Lung (tissue), 12 donors: ENCODE results near the gene USH2A. TPM values are rescaled to one million over a fixed set of nuclear protein-coding genes. Genes with fewer than 3 reads are reported as not detected.

ENCODE experiments used
- ATAC-seq: fragments of 200-7000 bp; cut with Tn5 transposase; one replicate; pipeline ENCODE4 v1.9.1; 2020; ENCODE audit warnings: moderate number of reproducible peaks; ENCODE audit not compliant: insufficient read depth, low FRiP score
- DNase-seq, 3 donors: peaks; one replicate each; pipeline ENCODE4 v3.0.0-alpha.2; 2013 to 2017
- H3K27ac ChIP-seq, 2 donors: one replicate each; pipeline ENCODE4 v1.5.1; 2013; ENCODE audit warnings: mild to moderate bottlenecking in 2 of 2, moderate library complexity in 2 of 2, control low read depth in 1 of 2, inconsistent platforms in 1 of 2, low read depth in 1 of 2, low read length in 1 of 2
- H3K27me3 ChIP-seq, 3 donors: one replicate each; pipeline ENCODE4 v1.5.1; 2013; ENCODE audit warnings: low read length in 2 of 3; ENCODE audit not compliant: control insufficient read depth in 3 of 3, insufficient read depth in 3 of 3
- H3K36me3 ChIP-seq, 4 donors: one replicate each; pipeline ENCODE4 v1.5.1; 2013; ENCODE audit warnings: low read length in 4 of 4, mild to moderate bottlenecking in 1 of 4, moderate library complexity in 1 of 4; ENCODE audit not compliant: control insufficient read depth in 4 of 4, insufficient read depth in 4 of 4
- H3K4me1 ChIP-seq, 5 donors: one replicate each; pipeline ENCODE4 v1.5.1; 2013; ENCODE audit warnings: low read length in 5 of 5, mild to moderate bottlenecking in 2 of 5, moderate library complexity in 1 of 5; ENCODE audit not compliant: control insufficient read depth in 5 of 5, insufficient read depth in 5 of 5
- H3K4me3 ChIP-seq: one replicate; pipeline ENCODE4 v1.5.1; 2013; ENCODE audit warnings: mild to moderate bottlenecking, control low read depth, moderate library complexity
- H3K9ac ChIP-seq, 2 donors: one replicate each; pipeline ENCODE4 v1.5.1; 2013; ENCODE audit warnings: low read length in 2 of 2, control low read depth in 1 of 2; ENCODE audit not compliant: insufficient read depth in 1 of 2
- H3K9me3 ChIP-seq, 4 donors: one replicate each; pipeline ENCODE4 v1.5.1; 2013; ENCODE audit warnings: low read length in 3 of 4, mild to moderate bottlenecking in 1 of 4, moderate library complexity in 1 of 4; ENCODE audit not compliant: control insufficient read depth in 4 of 4, insufficient read depth in 3 of 4
- CTCF ChIP-seq: IDR thresholded peaks from 2 replicates; pipeline ENCODE4 v1.5.1; 2012; ENCODE audit warnings: mild to moderate bottlenecking; ENCODE audit errors: control extremely low read depth, extremely low read depth
- WGBS, 2 donors: extraction: QIAGEN DNeasy Blood & Tissue Kit; methylation state at CpG; one replicate each; pipeline ENCODE4 v1.1.7; 2013; 5-methylcytosine and 5-hydroxymethylcytosine counted together
- polyA plus RNA-seq, 2 donors: library from polyadenylated mRNA; stranded (reverse); fragments of 200-250 nt; gene quantifications; one replicate each; pipeline ENCODE4 v1.2.1, GENCODE V29; 2013
- total RNA-seq, 2 donors: library from RNA; depleted of rRNA in 1 of 2; stranded (reverse); fragments of >200 nt in 1 of 2; gene quantifications; one replicate each; pipeline ENCODE4 v1.2.1, GENCODE V29; 2014 to 2021
- donor health status: control.
- donor health status: control.
- donor health status: Bipolar disorder and iron deficiency.
- donor health status: healthy.
- donor health status: DM: yes; HTN: yes; CAD: no.

The USH2A gene
- total and polyA plus RNA-seq, 4 donors, result under 0.01 to 0.11 TPM; not detected in 2

GRCh38 chr1:216270086-216270773 lies 153.0 kb downstream of the USH2A start:
- no peak overlapping the region for H3K27ac ChIP-seq
- no peaks in the 10 kb centered on the region for H3K4me1 ChIP-seq
- H3K4me3 ChIP-seq, result no peak overlapping the region
- H3K9me3 ChIP-seq, result no peaks in the 10 kb centered on the region
- H3K36me3 ChIP-seq, result no peaks in the 10 kb centered on the region
- 55 to 63% methylated on average over 2 of the region's 2 CpGs for WGBS, 2 donors
- no peak for ATAC-seq
- no peaks in the 10 kb centered on the region for H3K27me3 ChIP-seq
- TF ChIP-seq CTCF, result no peak
- no peak for DNase-seq
- H3K9ac ChIP-seq, result no peak overlapping the region

GRCh38 chr1:216261631-216262030 lies 161.6 kb downstream of the USH2A start:
- ATAC-seq, result no peak
- Histone ChIP-seq H3K4me3 (no peak overlapping the region), H3K9me3 (peaks cover 0 to 2% (median 0%) of the 10 kb centered on the region in 4 donors), H3K27me3 (no peaks in the 10 kb centered on the region), H3K27ac (no peak overlapping the region), H3K9ac (no peak overlapping the region), H3K36me3 (no peaks in the 10 kb centered on the region), H3K4me1 (no peaks in the 10 kb centered on the region)
- no peak for TF ChIP-seq CTCF
- DNase-seq, result no peak
- WGBS, 2 donors, result 70 to 74% methylated on average over 3 of the region's 3 CpGs

GRCh38 chr1:216258856-216259255 lies 164.4 kb downstream of the USH2A start:
- no peak overlapping the region for H3K27ac ChIP-seq
- no peak overlapping the region for H3K9ac ChIP-seq
- no peak for TF ChIP-seq CTCF
- no peak for ATAC-seq
- H3K27me3 ChIP-seq, result no peaks in the 10 kb centered on the region
- no peaks in the 10 kb centered on the region for H3K4me1 ChIP-seq
- no peaks in the 10 kb centered on the region for H3K36me3 ChIP-seq
- H3K4me3 ChIP-seq, result no peak overlapping the region
- peaks cover 0 to 2% (median 0%) of the 10 kb centered on the region in 4 donors for H3K9me3 ChIP-seq
- no peak for DNase-seq
- 95 to 98% methylated on average over 1 of the region's 1 CpG for WGBS, 2 donors

GRCh38 chr1:216258386-216258785 lies 164.9 kb downstream of the USH2A start:
- Histone ChIP-seq H3K36me3 (no peaks in the 10 kb centered on the region), H3K9me3 (peaks cover 0 to 2% (median 0%) of the 10 kb centered on the region in 4 donors), H3K27me3 (no peaks in the 10 kb centered on the region), H3K4me3 (no peak overlapping the region), H3K9ac (no peak overlapping the region), H3K27ac (no peak overlapping the region), H3K4me1 (no peaks in the 10 kb centered on the region)
- no peak for TF ChIP-seq CTCF
- 71 to 72% methylated on average over 3 of the region's 3 CpGs for WGBS, 2 donors
- DNase-seq, result peak in 1 of 3 donors; percentile 2
- no peak for ATAC-seq
